ENCODE data around the gene ASB9. TPM values are rescaled to one million over a fixed set of nuclear protein-coding genes. Genes with fewer than 3 reads are reported as not detected.
"Not testable (repeated sequence)": the region's sequence is repeated elsewhere in the genome, so short reads cannot be mapped to it uniquely, and the experiment has no call there.

ASB9 gene
- total RNA-seq, 1 experiment from 2014 or later: 6.5 TPM

- H3K27ac ChIP-seq (ENCODE audit: low read length): no peak overlapping the region
- no peaks in the 10 kb centered on the region for H3K9me3 ChIP-seq (ENCODE audit: control insufficient read depth, insufficient read depth, low read depth, low read length)
- intact Hi-C loops (cut with micrococcal nuclease; ENCODE audit: unreplicated experiment) (no loop called here), in situ Hi-C loops (cut with HindIII; ENCODE audit: low pct_unique_long_range_greater_than_20kb, low sequenced_read_pairs) (no loop called here)
- no peak overlapping the region for H3K4me3 ChIP-seq (ENCODE audit: low read depth in 2 of 2, low read length in 2 of 2)
- TF ChIP-seq, protein P1, sequence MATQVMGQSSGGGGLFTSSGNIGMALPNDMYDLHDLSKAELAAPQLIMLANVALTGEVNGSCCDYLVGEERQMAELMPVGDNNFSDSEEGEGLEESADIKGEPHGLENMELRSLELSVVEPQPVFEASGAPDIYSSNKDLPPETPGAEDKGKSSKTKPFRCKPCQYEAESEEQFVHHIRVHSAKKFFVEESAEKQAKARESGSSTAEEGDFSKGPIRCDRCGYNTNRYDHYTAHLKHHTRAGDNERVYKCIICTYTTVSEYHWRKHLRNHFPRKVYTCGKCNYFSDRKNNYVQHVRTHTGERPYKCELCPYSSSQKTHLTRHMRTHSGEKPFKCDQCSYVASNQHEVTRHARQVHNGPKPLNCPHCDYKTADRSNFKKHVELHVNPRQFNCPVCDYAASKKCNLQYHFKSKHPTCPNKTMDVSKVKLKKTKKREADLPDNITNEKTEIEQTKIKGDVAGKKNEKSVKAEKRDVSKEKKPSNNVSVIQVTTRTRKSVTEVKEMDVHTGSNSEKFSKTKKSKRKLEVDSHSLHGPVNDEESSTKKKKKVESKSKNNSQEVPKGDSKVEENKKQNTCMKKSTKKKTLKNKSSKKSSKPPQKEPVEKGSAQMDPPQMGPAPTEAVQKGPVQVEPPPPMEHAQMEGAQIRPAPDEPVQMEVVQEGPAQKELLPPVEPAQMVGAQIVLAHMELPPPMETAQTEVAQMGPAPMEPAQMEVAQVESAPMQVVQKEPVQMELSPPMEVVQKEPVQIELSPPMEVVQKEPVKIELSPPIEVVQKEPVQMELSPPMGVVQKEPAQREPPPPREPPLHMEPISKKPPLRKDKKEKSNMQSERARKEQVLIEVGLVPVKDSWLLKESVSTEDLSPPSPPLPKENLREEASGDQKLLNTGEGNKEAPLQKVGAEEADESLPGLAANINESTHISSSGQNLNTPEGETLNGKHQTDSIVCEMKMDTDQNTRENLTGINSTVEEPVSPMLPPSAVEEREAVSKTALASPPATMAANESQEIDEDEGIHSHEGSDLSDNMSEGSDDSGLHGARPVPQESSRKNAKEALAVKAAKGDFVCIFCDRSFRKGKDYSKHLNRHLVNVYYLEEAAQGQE (IDR thresholded peaks at IDR 0.05; ENCODE audit: insufficient read depth in 1 of 2, low read depth in 2 of 2, low read length in 1 of 2): no peak
- TF ChIP-seq, protein P2, sequence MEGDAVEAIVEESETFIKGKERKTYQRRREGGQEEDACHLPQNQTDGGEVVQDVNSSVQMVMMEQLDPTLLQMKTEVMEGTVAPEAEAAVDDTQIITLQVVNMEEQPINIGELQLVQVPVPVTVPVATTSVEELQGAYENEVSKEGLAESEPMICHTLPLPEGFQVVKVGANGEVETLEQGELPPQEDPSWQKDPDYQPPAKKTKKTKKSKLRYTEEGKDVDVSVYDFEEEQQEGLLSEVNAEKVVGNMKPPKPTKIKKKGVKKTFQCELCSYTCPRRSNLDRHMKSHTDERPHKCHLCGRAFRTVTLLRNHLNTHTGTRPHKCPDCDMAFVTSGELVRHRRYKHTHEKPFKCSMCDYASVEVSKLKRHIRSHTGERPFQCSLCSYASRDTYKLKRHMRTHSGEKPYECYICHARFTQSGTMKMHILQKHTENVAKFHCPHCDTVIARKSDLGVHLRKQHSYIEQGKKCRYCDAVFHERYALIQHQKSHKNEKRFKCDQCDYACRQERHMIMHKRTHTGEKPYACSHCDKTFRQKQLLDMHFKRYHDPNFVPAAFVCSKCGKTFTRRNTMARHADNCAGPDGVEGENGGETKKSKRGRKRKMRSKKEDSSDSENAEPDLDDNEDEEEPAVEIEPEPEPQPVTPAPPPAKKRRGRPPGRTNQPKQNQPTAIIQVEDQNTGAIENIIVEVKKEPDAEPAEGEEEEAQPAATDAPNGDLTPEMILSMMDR (IDR thresholded peaks at IDR 0.05): no peak
- TF ChIP-seq POLR2AphosphoS5 (IDR thresholded peaks at IDR 0.05; ENCODE audit: low read depth, low read length): no peak
- ATAC-seq (no peak), DNase-seq (ENCODE audit: low read depth, low spot score) (no peak)
- no peaks in the 10 kb centered on the region for H3K36me3 ChIP-seq (ENCODE audit: control insufficient read depth, insufficient read depth, low read length)
- H3K27me3 ChIP-seq (ENCODE audit: control insufficient read depth, insufficient read depth, low read length): no peaks in the 10 kb centered on the region
- ChIA-PET CTCF (interaction anchor here (0.6 kb wide), 1 partner anchor 453 kb away, joined by 3 read pairs; no protein-coding TSS in a partner anchor), POLR2A (no interaction called here)
- no TSS peak for BruUV-seq (replicated peaks)
- H3K4me1 ChIP-seq (ENCODE audit: control insufficient read depth, insufficient read depth, low read length): no peaks in the 10 kb centered on the region
Measured at GRCh38 chrX:15202454-15203177, 67.3 kb downstream of the ASB9 start.

GRCh38 chrX:15200871-15201270, 69.0 kb downstream of the ASB9 start:
- no peak for ATAC-seq
- DNase-seq (ENCODE audit: low read depth, low spot score): no peak
- Histone ChIP-seq H3K9me3 (ENCODE audit: control insufficient read depth, insufficient read depth, low read depth, low read length) (no peaks in the 10 kb centered on the region), H3K4me1 (ENCODE audit: control insufficient read depth, insufficient read depth, low read length) (no peaks in the 10 kb centered on the region), H3K27ac (ENCODE audit: low read length) (no peak overlapping the region), H3K27me3 (ENCODE audit: control insufficient read depth, insufficient read depth, low read length) (no peaks in the 10 kb centered on the region), H3K4me3 (ENCODE audit: low read depth in 2 of 2, low read length in 2 of 2) (no peak overlapping the region), H3K36me3 (ENCODE audit: control insufficient read depth, insufficient read depth, low read length) (no peaks in the 10 kb centered on the region)
- TF ChIP-seq, protein P1 (IDR thresholded peaks at IDR 0.05; ENCODE audit: insufficient read depth in 1 of 2, low read depth in 2 of 2, low read length in 1 of 2): no peak
- TF ChIP-seq SIN3A (IDR thresholded peaks at IDR 0.05; ENCODE audit: borderline replicate concordance, insufficient read depth, low read depth, low read length) (no peak), POLR2AphosphoS5 (IDR thresholded peaks at IDR 0.05; ENCODE audit: low read depth, low read length) (no peak)
- TF ChIP-seq, protein P2 (IDR thresholded peaks at IDR 0.05): no peak
- intact Hi-C loops (cut with micrococcal nuclease; ENCODE audit: unreplicated experiment) (no loop called here), in situ Hi-C loops (cut with HindIII; ENCODE audit: low pct_unique_long_range_greater_than_20kb, low sequenced_read_pairs) (no loop called here)
- ChIA-PET POLR2A (no interaction called here), CTCF (no interaction called here)
- BruUV-seq (replicated peaks): no TSS peak

GRCh38 chrX:15198608-15199202, 71.2 kb downstream of the ASB9 start:
- H3K4me1 ChIP-seq (ENCODE audit: control insufficient read depth, insufficient read depth, low read length); H3K27ac ChIP-seq (ENCODE audit: low read length); H3K27me3 ChIP-seq (ENCODE audit: control insufficient read depth, insufficient read depth, low read length); POLR2A ChIA-PET; DNase-seq (ENCODE audit: low read depth, low spot score); ATAC-seq; in situ Hi-C loops (cut with HindIII; ENCODE audit: low pct_unique_long_range_greater_than_20kb, low sequenced_read_pairs); CTCF ChIA-PET; BruUV-seq (replicated peaks); H3K36me3 ChIP-seq (ENCODE audit: control insufficient read depth, insufficient read depth, low read length); intact Hi-C loops (cut with micrococcal nuclease; ENCODE audit: unreplicated experiment); H3K4me3 ChIP-seq (ENCODE audit: low read depth in 2 of 2, low read length in 2 of 2); H3K9me3 ChIP-seq (ENCODE audit: control insufficient read depth, insufficient read depth, low read depth, low read length): not testable (repeated sequence)
